Neutrophil (primary cell): Measurements from ENCODE around the gene C1QTNF5.
A peak's percentile ranks its signal among the peaks of the same experiment; 100 is the strongest.

Experiments
- H3K27ac ChIP-seq: fragments of 200-600 bp; sonication (generic); 2 replicates; pipeline ENCODE4 v1.5.1; 2016; ENCODE audit warnings: mild to moderate bottlenecking, moderate library complexity
- H3K27me3 ChIP-seq: fragments of 200-600 bp; sonication (generic); 2 replicates; pipeline ENCODE4 v1.6.0; 2016; ENCODE audit warnings: mild to moderate bottlenecking
- H3K36me3 ChIP-seq: fragments of 200-600 bp; sonication (generic); 2 replicates; pipeline ENCODE4 v1.5.1; 2017
- H3K4me1 ChIP-seq, 2 experiments: fragments of 200-600 bp in 1 of 2; sonication (generic) in 1 of 2; 1 replicate in 1 of 2; 2 replicates in 1 of 2; pipeline versions ENCODE4 v1.5.1 to v1.6.1; 2013 to 2016; ENCODE audit warnings: low read depth in 1 of 2, low read length in 1 of 2, mild to moderate bottlenecking in 1 of 2, moderate library complexity in 1 of 2; ENCODE audit not compliant: control insufficient read depth in 1 of 2, insufficient read depth in 1 of 2
- H3K4me3 ChIP-seq, 2 experiments: fragments of 200-600 bp in 1 of 2; sonication (generic) in 1 of 2; 1 replicate in 1 of 2; 2 replicates in 1 of 2; pipeline ENCODE4 v1.5.1; 2013 to 2016; ENCODE audit warnings: low read depth in 1 of 2, low read length in 1 of 2, mild to moderate bottlenecking in 1 of 2, moderate library complexity in 1 of 2
- H3K9me3 ChIP-seq: fragments of 200-600 bp; sonication (generic); 2 replicates; pipeline ENCODE4 v1.5.1; 2016
- CTCF ChIP-seq: fragments of 200-600 bp; sonication (generic); IDR thresholded peaks from 2 replicates; pipeline ENCODE4 v1.5.1; 2016; ENCODE audit warnings: antibody characterized with exemption

The C1QTNF5 gene

DNA sequence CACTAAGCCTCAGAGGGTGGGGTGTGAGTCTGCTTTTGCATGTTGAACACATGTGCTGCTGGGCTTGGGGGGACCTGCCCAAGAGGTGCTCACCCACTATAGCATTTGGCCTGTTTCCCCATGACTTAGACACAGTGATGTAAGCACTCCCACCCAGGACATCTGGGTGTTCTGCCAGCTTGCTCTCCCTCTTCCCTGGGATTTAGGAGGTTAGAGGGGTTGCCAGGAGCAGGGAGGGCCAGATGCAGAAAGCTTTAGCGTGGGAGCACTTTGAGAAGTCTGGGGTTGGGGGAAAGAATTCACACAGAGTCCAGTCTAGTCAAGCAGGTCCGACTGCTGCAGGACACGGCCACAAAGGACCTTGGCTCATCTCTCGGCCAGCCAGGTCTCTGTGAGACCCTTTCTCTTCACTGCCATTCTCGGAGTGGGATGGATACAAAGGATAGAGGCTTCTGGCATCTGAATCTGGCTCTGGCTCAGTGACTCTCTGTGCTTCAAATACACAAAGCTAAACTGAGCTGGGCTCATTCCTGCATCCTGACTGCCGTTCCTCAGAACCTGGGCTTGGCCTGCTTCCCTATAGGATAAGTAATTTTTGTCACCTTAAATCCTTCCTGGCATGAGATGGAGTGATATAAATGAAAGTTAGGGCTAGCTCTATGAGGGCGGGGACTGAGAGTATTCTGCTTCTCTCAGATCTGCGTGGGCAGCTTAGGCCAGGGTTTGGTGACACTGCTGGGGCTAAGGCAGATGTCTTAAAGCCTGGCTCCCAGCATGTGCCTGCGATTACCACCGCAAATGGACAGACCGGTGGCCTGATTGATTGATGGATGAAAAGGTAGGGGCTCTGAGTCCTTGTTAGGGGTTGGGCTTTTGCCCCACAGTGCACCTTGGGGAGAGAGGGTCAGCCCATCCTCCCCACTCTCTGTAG is 26.3 kb upstream of the C1QTNF5 start:
- no peaks in the 10 kb centered on the region for H3K36me3 ChIP-seq
- no peak for TF ChIP-seq CTCF
- peaks cover 7 to 14% of the 10 kb centered on the region in 2 experiments for H3K4me1 ChIP-seq
- no peak overlapping the region for H3K27ac ChIP-seq
- H3K4me3 ChIP-seq: no peak overlapping the region
- H3K9me3 ChIP-seq: no peaks in the 10 kb centered on the region
- H3K27me3 ChIP-seq: peaks cover 73% of the 10 kb centered on the region

- Histone ChIP-seq H3K36me3 (no peaks in the 10 kb centered on the region), H3K27me3 (peaks cover 90% of the 10 kb centered on the region), H3K4me1 (peaks cover 7 to 14% of the 10 kb centered on the region in 2 experiments), H3K9me3 (no peaks in the 10 kb centered on the region), H3K4me3 (no peak overlapping the region), H3K27ac (no peak overlapping the region)
- no peak for TF ChIP-seq CTCF
These were observed 24.4 kb upstream of the C1QTNF5 start for GRCh38 chr11:119365071-119365591.

DNA sequence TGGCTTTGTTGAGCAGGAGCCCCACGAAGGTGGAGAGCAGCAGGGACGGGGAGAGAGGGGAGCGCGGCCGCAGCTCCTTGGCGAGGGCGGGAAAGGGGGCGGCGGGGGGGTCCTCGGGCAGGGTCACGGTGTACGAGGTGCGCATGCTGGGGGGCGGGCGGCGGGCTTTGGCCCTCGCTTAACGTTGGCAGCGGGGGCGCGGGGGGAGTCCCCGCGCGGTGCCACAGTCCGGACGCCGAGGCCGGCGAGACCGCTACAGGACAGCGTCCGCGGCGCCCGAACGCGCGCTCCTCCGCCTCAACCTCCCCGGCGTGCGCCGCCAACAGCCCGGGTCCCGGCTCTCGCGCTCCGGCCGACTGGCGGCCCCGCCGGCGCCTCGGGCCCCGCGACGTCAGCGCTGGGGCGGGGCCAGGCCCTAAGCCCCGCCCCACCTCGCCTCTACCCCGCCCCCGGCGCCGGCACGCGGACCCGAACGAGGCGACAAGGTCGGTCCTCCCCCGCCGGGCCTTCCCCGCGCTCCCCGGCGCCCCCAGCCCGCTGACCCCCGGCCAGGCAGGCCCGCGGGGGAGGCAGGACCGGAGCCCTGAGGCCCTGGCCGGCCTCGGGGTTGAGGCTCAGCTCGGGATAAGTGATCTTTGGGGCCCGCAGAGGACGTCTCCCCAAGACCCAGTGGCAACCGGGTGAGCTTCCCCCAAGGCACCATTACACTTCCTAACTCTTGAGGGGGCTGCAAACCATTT is 23.3 kb upstream of the C1QTNF5 start:
- H3K27me3 ChIP-seq: peaks cover 95% of the 10 kb centered on the region

GRCh38 chr11:119363081-119363850 is 22.6 kb upstream of the C1QTNF5 start:
- H3K36me3 ChIP-seq: no peaks in the 10 kb centered on the region
- H3K27ac ChIP-seq: no peak overlapping the region
- no peak for TF ChIP-seq CTCF
- H3K9me3 ChIP-seq: no peaks in the 10 kb centered on the region
- H3K27me3 ChIP-seq: peaks cover 94% of the 10 kb centered on the region
- peak overlapping the region in 1 of 2 experiments; percentile 38 for H3K4me3 ChIP-seq
- peaks cover 7 to 14% of the 10 kb centered on the region in 2 experiments for H3K4me1 ChIP-seq

More for the DNA sequence above, 23.3 kb upstream of the C1QTNF5 start:
- Histone ChIP-seq H3K4me1 (peaks cover 7 to 14% of the 10 kb centered on the region in 2 experiments), H3K27ac (no peak overlapping the region), H3K9me3 (no peaks in the 10 kb centered on the region), H3K36me3 (no peaks in the 10 kb centered on the region), H3K4me3 (peak overlapping the region; percentile 31 to 38)
- TF ChIP-seq CTCF: no peak

DNA sequence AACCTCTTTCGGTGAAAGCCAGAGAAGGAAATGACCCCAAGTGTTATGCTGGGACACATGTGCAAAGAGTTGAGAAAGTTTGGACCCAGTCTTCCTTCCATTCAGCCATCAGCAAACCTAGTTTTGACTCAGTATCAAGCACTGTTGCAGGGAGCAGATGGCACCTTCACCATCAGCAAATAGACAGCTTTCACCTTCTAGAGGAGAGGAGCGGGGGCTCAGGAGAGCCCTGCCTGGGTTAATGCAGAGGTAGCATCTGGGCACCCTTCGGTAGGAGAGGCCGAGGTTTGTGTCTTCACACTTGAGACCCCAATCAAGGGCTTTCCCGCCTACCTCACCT is 22.0 kb upstream of the C1QTNF5 start:
- H3K9me3 ChIP-seq: no peaks in the 10 kb centered on the region
- no peak for TF ChIP-seq CTCF
- H3K4me3 ChIP-seq: no peak overlapping the region
- no peak overlapping the region for H3K27ac ChIP-seq
- H3K4me1 ChIP-seq: peaks cover 7 to 14% of the 10 kb centered on the region in 2 experiments
- peaks cover 94% of the 10 kb centered on the region for H3K27me3 ChIP-seq
- H3K36me3 ChIP-seq: no peaks in the 10 kb centered on the region
